ENCODE measurements around the gene LPP. TPM values are rescaled to one million over a fixed set of nuclear protein-coding genes. Genes with fewer than 3 reads are reported as not detected.

LPP gene
- total and polyA plus RNA-seq, 10 of the 15 experiments (the other 5 are each of a cell fraction or from before 2014, with no cell fraction given): under 0.01 to 0.62 (median 0.03) TPM

DNA sequence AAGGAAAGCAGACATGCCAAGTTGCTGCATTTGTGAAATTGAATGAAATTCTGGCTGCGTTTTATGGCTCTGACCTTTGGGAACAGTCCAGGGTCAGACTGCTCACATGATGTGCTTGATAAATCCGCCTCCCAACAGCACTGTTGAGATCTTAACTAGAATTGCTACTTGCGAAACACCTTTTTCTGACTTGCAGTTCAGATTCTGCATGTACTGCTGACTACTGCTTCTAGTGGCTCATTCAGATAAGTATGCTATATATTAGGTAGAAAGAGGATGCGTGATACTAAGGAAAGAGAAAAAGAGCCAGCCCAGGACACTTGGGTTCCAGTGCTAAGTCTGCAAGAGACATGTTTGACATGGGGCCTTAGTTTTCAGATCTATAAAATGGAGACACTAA lies 129.4 kb downstream of the LPP start:
- H4K20me1 ChIP-seq (ENCODE audit: control insufficient read depth, insufficient read depth): no peaks in the 10 kb centered on the region
- H3K4me1 ChIP-seq (ENCODE audit: control insufficient read depth, insufficient read depth, low read length): no peaks in the 10 kb centered on the region
- ChIA-PET CTCF (no interaction called here), SMC1A (ENCODE audit: uncharacterized antibody, unreplicated experiment) (interaction anchor here (1.0 kb wide), 1 partner anchor 24 kb away, joined by 3 read pairs; no protein-coding TSS in a partner anchor), POLR2A (no interaction called here), RAD21 (ENCODE audit: unreplicated experiment) (no interaction called here)
- no TSS peak for BruUV-seq (replicated peaks)
- H3K27ac ChIP-seq (ENCODE audit: control insufficient read depth, insufficient read depth): no peak overlapping the region
- in situ Hi-C loops (cut with MboI) (no loop called here), intact Hi-C loops (cut with micrococcal nuclease; ENCODE audit: unreplicated experiment) (no loop called here)
- ATAC-seq: no peak
- no peaks in the 10 kb centered on the region; a peak in 1 of 4 replicates for H3K27me3 ChIP-seq (replicated peaks in 1 of 2; ENCODE audit: control insufficient read depth in 2 of 2, insufficient read depth in 2 of 2, low read length in 1 of 2)
- H3K36me3 ChIP-seq (ENCODE audit: control insufficient read depth in 2 of 2, insufficient read depth in 2 of 2, low read length in 1 of 2): no peaks in the 10 kb centered on the region
- H3K4me3 ChIP-seq: no peak overlapping the region
- no peak overlapping the region for H3K9ac ChIP-seq (ENCODE audit: control insufficient read depth, insufficient read depth, low read length)
- no peak for FAIRE-seq
- H2AFZ ChIP-seq (ENCODE audit: control insufficient read depth, low read depth, low read length): no peak overlapping the region
- no peaks in the 10 kb centered on the region for H3K79me2 ChIP-seq (ENCODE audit: control insufficient read depth, insufficient read depth, low read length)
- H3K9me3 ChIP-seq (replicated peaks; ENCODE audit: control insufficient read depth, insufficient read depth, low read length): no peaks in the 10 kb centered on the region
- H3K4me2 ChIP-seq (ENCODE audit: control insufficient read depth, insufficient read depth): no peak overlapping the region
- no peak for DNase-seq (ENCODE audit: low read depth, low spot score)
- WGBS (ENCODE audit: insufficient coverage, insufficient replicate concordance, low lambda C conversion rate, missing lambda C conversion rate): 53% methylated on average over 4 of the region's 4 CpGs
- TF ChIP-seq TBL1XR1 (IDR thresholded peaks at IDR 0.05; ENCODE audit: low read depth, low read length) (no peak), SPI1 (IDR thresholded peaks at IDR 0.05; ENCODE audit: borderline replicate concordance, insufficient read depth, low read depth, low read length) (no peak), BRCA1 (IDR thresholded peaks at IDR 0.05; ENCODE audit: low read depth, low read length) (no peak), CBX5 (IDR thresholded peaks at IDR 0.05; ENCODE audit: low read depth) (no peak), EED (IDR thresholded peaks at IDR 0.05; ENCODE audit: low read depth) (no peak), MYB (IDR thresholded peaks at IDR 0.05; ENCODE audit: borderline replicate concordance, low read depth, low read length) (no peak), CBFB (IDR thresholded peaks at IDR 0.05; ENCODE audit: low read depth) (no peak), TARDBP (IDR thresholded peaks at IDR 0.05; ENCODE audit: borderline replicate concordance) (no peak), ZNF622 (IDR thresholded peaks at IDR 0.05) (no peak), RCOR1 (conservative IDR thresholded peaks at IDR 0.05; ENCODE audit: low read depth, low read length) (no peak)
- TF ChIP-seq, protein P1, sequence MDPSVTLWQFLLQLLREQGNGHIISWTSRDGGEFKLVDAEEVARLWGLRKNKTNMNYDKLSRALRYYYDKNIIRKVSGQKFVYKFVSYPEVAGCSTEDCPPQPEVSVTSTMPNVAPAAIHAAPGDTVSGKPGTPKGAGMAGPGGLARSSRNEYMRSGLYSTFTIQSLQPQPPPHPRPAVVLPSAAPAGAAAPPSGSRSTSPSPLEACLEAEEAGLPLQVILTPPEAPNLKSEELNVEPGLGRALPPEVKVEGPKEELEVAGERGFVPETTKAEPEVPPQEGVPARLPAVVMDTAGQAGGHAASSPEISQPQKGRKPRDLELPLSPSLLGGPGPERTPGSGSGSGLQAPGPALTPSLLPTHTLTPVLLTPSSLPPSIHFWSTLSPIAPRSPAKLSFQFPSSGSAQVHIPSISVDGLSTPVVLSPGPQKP (IDR thresholded peaks at IDR 0.05; ENCODE audit: low read depth, low read length): no peak
- TF ChIP-seq, protein P2, sequence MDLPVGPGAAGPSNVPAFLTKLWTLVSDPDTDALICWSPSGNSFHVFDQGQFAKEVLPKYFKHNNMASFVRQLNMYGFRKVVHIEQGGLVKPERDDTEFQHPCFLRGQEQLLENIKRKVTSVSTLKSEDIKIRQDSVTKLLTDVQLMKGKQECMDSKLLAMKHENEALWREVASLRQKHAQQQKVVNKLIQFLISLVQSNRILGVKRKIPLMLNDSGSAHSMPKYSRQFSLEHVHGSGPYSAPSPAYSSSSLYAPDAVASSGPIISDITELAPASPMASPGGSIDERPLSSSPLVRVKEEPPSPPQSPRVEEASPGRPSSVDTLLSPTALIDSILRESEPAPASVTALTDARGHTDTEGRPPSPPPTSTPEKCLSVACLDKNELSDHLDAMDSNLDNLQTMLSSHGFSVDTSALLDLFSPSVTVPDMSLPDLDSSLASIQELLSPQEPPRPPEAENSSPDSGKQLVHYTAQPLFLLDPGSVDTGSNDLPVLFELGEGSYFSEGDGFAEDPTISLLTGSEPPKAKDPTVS (IDR thresholded peaks at IDR 0.05; ENCODE audit: low read depth, low read length): no peak
- TF ChIP-seq, protein P3, sequence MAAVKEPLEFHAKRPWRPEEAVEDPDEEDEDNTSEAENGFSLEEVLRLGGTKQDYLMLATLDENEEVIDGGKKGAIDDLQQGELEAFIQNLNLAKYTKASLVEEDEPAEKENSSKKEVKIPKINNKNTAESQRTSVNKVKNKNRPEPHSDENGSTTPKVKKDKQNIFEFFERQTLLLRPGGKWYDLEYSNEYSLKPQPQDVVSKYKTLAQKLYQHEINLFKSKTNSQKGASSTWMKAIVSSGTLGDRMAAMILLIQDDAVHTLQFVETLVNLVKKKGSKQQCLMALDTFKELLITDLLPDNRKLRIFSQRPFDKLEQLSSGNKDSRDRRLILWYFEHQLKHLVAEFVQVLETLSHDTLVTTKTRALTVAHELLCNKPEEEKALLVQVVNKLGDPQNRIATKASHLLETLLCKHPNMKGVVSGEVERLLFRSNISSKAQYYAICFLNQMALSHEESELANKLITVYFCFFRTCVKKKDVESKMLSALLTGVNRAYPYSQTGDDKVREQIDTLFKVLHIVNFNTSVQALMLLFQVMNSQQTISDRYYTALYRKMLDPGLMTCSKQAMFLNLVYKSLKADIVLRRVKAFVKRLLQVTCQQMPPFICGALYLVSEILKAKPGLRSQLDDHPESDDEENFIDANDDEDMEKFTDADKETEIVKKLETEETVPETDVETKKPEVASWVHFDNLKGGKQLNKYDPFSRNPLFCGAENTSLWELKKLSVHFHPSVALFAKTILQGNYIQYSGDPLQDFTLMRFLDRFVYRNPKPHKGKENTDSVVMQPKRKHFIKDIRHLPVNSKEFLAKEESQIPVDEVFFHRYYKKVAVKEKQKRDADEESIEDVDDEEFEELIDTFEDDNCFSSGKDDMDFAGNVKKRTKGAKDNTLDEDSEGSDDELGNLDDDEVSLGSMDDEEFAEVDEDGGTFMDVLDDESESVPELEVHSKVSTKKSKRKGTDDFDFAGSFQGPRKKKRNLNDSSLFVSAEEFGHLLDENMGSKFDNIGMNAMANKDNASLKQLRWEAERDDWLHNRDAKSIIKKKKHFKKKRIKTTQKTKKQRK (IDR thresholded peaks at IDR 0.05; ENCODE audit: low read depth, low read length): no peak
- TF ChIP-seq, protein P4, sequence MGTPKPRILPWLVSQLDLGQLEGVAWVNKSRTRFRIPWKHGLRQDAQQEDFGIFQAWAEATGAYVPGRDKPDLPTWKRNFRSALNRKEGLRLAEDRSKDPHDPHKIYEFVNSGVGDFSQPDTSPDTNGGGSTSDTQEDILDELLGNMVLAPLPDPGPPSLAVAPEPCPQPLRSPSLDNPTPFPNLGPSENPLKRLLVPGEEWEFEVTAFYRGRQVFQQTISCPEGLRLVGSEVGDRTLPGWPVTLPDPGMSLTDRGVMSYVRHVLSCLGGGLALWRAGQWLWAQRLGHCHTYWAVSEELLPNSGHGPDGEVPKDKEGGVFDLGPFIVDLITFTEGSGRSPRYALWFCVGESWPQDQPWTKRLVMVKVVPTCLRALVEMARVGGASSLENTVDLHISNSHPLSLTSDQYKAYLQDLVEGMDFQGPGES (IDR thresholded peaks at IDR 0.05): no peak
- TF ChIP-seq, protein P5, sequence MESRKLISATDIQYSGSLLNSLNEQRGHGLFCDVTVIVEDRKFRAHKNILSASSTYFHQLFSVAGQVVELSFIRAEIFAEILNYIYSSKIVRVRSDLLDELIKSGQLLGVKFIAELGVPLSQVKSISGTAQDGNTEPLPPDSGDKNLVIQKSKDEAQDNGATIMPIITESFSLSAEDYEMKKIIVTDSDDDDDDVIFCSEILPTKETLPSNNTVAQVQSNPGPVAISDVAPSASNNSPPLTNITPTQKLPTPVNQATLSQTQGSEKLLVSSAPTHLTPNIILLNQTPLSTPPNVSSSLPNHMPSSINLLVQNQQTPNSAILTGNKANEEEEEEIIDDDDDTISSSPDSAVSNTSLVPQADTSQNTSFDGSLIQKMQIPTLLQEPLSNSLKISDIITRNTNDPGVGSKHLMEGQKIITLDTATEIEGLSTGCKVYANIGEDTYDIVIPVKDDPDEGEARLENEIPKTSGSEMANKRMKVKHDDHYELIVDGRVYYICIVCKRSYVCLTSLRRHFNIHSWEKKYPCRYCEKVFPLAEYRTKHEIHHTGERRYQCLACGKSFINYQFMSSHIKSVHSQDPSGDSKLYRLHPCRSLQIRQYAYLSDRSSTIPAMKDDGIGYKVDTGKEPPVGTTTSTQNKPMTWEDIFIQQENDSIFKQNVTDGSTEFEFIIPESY (IDR thresholded peaks at IDR 0.05): no peak

Data from GM12878 (cell line).